Right lung (tissue), 5 donors: ENCODE data around the gene TCTN2. TPM values are rescaled to one million over a fixed set of nuclear protein-coding genes. Genes with fewer than 3 reads are reported as not detected.

Experiments
- DNase-seq, 2 donors: peaks; one replicate each; pipeline ENCODE4 v3.0.0-alpha.2; 2013
- polyA plus RNA-seq, 5 donors: library from polyadenylated mRNA; unstranded; fragments of 120-200 nt; gene quantifications; one replicate each; pipeline versions ENCODE4 v1.2.1 to v1.2.3, GENCODE V29; 2013; ENCODE audit warnings: inconsistent platforms in 1 of 5, low replicate concordance in 1 of 5; ENCODE audit not compliant: insufficient read length in 5 of 5, insufficient read depth in 1 of 5

TCTN2 gene
- polyA plus RNA-seq, 5 donors, result 19.6 to 28.6 (median 26.4) TPM

- no peak for DNase-seq
Observed at GRCh38 chr12:123683964-123684363, 13.1 kb downstream of the TCTN2 start.

- no peak for DNase-seq
Observed at GRCh38 chr12:123686636-123687190, 15.8 kb downstream of the TCTN2 start.

GRCh38 chr12:123690191-123690840 is 19.4 kb downstream of the TCTN2 start:
- DNase-seq, result no peak

GRCh38 chr12:123696207-123696606 is 25.3 kb downstream of the TCTN2 start:
- no peak for DNase-seq

GRCh38 chr12:123696646-123697045 is 25.7 kb downstream of the TCTN2 start:
- DNase-seq, result no peak

GRCh38 chr12:123705935-123706334 is 35.0 kb downstream of the TCTN2 start:
- no peak for DNase-seq

- DNase-seq, result no peak
Observed at GRCh38 chr12:123707466-123707865, 36.6 kb downstream of the TCTN2 start.

- no peak for DNase-seq
Observed at GRCh38 chr12:123712780-123713319, 41.9 kb downstream of the TCTN2 start.

- no peak for DNase-seq
Observed at GRCh38 chr12:123713398-123713797, 42.5 kb downstream of the TCTN2 start.

- no peak for DNase-seq
Observed at GRCh38 chr12:123713823-123714585, 43.1 kb downstream of the TCTN2 start.

- DNase-seq, result no peak
Observed at GRCh38 chr12:123715195-123715594, 44.3 kb downstream of the TCTN2 start.

GRCh38 chr12:123717350-123717749 is 46.4 kb downstream of the TCTN2 start:
- DNase-seq, result no peak

- DNase-seq, result no peak
Observed at GRCh38 chr12:123720141-123720814, 49.4 kb downstream of the TCTN2 start.

GRCh38 chr12:123721245-123721644 is 50.3 kb downstream of the TCTN2 start:
- DNase-seq, result no peak

GRCh38 chr12:123723011-123723410 is 52.1 kb downstream of the TCTN2 start:
- no peak for DNase-seq

- DNase-seq, result no peak
Observed at GRCh38 chr12:123723765-123724164, 52.9 kb downstream of the TCTN2 start.

GRCh38 chr12:123726244-123726643 is 55.3 kb downstream of the TCTN2 start:
- DNase-seq, result no peak

GRCh38 chr12:123726962-123727361 is 56.0 kb downstream of the TCTN2 start:
- DNase-seq, result no peak

- no peak for DNase-seq
Observed at GRCh38 chr12:123727878-123728277, 57.0 kb downstream of the TCTN2 start.

- DNase-seq, result no peak
Observed at GRCh38 chr12:123731596-123731995, 60.7 kb downstream of the TCTN2 start.

- no peak for DNase-seq
Observed at GRCh38 chr12:123732251-123732650, 61.3 kb downstream of the TCTN2 start.

GRCh38 chr12:123733229-123733628 is 62.3 kb downstream of the TCTN2 start:
- DNase-seq, result no peak
